A549 (cell line): ENCODE data around the gene ERP29.

Experiments used
- GATA3 ChIP-seq: IDR thresholded peaks from 2 replicates; pipeline ENCODE4 v1.6.1; 2012; ENCODE audit warnings: borderline replicate concordance
- POLR2A ChIP-seq: IDR thresholded peaks from 2 replicates; pipeline ENCODE4 v1.6.1; 2012; ENCODE audit warnings: mild to moderate bottlenecking, low read length
- TF ChIP-seq, protein P1 (sequence below): fragments of 250-450 bp; sonication (Bioruptor Pico); IDR thresholded peaks from 2 replicates; pipeline ENCODE4 v1.5.0; 2021; ENCODE audit warnings: mild to moderate bottlenecking, moderate library complexity, borderline replicate concordance
- TF ChIP-seq, protein P2 (sequence below): IDR thresholded peaks from 2 replicates; pipeline ENCODE4 v1.6.1; 2012
- TF ChIP-seq, protein P3 (sequence below): fragments of >200 bp; sonication (Bioruptor Twin); formaldehyde crosslinking; IDR thresholded peaks from 3 replicates; pipeline ENCODE4 v1.5.1; 2016

DNA sequence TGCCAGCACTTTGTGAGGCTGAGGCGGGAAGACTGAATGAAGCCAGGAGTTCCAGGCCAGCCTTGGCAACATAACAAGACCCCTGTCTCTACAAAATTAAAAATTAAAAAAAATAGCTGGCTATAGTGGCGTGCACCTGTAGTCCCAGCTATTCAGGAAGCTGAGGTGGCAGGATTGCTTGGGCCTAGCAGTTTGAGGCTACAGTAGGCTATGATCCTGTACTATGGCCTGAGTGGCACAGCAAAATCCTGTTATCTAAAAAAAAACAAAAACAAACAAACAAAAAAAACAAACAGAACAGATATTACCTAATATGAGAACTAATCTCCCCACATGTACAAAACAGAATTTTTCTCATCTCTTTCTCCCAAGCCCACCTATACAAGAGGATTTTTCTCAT, 15.9 kb upstream of the ERP29 start:
- TF ChIP-seq, protein P1, sequence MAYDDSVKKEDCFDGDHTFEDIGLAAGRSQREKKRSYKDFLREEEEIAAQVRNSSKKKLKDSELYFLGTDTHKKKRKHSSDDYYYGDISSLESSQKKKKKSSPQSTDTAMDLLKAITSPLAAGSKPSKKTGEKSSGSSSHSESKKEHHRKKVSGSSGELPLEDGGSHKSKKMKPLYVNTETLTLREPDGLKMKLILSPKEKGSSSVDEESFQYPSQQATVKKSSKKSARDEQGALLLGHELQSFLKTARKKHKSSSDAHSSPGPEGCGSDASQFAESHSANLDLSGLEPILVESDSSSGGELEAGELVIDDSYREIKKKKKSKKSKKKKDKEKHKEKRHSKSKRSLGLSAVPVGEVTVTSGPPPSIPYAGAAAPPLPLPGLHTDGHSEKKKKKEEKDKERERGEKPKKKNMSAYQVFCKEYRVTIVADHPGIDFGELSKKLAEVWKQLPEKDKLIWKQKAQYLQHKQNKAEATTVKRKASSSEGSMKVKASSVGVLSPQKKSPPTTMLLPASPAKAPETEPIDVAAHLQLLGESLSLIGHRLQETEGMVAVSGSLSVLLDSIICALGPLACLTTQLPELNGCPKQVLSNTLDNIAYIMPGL (CRISPR knock-in tag): no peak
- TF ChIP-seq POLR2A (no peak), GATA3 (no peak)
- TF ChIP-seq, protein P2, sequence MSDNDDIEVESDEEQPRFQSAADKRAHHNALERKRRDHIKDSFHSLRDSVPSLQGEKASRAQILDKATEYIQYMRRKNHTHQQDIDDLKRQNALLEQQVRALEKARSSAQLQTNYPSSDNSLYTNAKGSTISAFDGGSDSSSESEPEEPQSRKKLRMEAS: no peak
- TF ChIP-seq, protein P3, sequence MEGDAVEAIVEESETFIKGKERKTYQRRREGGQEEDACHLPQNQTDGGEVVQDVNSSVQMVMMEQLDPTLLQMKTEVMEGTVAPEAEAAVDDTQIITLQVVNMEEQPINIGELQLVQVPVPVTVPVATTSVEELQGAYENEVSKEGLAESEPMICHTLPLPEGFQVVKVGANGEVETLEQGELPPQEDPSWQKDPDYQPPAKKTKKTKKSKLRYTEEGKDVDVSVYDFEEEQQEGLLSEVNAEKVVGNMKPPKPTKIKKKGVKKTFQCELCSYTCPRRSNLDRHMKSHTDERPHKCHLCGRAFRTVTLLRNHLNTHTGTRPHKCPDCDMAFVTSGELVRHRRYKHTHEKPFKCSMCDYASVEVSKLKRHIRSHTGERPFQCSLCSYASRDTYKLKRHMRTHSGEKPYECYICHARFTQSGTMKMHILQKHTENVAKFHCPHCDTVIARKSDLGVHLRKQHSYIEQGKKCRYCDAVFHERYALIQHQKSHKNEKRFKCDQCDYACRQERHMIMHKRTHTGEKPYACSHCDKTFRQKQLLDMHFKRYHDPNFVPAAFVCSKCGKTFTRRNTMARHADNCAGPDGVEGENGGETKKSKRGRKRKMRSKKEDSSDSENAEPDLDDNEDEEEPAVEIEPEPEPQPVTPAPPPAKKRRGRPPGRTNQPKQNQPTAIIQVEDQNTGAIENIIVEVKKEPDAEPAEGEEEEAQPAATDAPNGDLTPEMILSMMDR: no peak
